GM23248 (cell line): ENCODE measurements around the gene MB.
"Not testable (repeated sequence)": the region's sequence is repeated elsewhere in the genome, so short reads cannot be mapped to it uniquely, and the experiment has no call there.

Source experiments
- EZH2 ChIP-seq: fragments of 200-600 bp; sonication (generic); IDR thresholded peaks from 2 replicates; pipeline ENCODE4 v1.6.1; 2018; ENCODE audit warnings: antibody characterized with exemption, mild to moderate bottlenecking; ENCODE audit not compliant: insufficient read depth, poor library complexity, severe bottlenecking
- EZH2phosphoT487 ChIP-seq: fragments of 200-600 bp; sonication (generic); IDR thresholded peaks from 2 replicates; pipeline ENCODE4 v1.6.1; 2018; ENCODE audit warnings: antibody characterized with exemption, moderate library complexity, mild to moderate bottlenecking, low read depth; ENCODE audit not compliant: insufficient read depth

DNA sequence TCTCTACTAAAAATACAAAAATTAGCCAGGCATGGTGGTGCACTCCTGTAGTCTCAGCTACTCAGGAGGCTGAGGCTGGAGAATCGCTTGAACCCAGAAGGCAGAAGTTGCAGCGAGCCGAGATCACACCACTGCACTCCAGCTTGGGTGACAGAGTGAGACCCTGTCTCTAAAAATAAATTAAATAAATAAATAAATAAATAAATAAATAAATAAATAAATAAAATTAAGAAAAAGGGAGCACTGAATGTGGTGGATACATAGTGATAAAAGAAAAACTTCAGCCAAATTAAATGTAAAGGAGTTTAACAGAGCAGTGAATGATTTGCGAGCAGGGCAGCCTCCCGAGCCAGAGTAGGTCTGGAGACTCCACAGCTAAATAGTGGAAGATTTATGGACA is 6.8 kb upstream of the MB start:
- not testable (repeated sequence) for TF ChIP-seq EZH2, EZH2phosphoT487
